K562 (cell line): Measurements from ENCODE around the gene CHST12. TPM values are rescaled to one million over a fixed set of nuclear protein-coding genes. Genes with fewer than 3 reads are reported as not detected.
A peak's percentile ranks its signal among the peaks of the same experiment; 100 is the strongest.

Source experiments
- ATAC-seq: fragments of 200-7000 bp; cut with Tn5 transposase; 3 replicates; pipeline ENCODE4 v1.9.1; 2020; ENCODE audit warnings: moderate library complexity
- BruUV-seq: library from RNA; stranded (reverse); fragments of 400-500 nt; replicated peaks from 2 replicates; lab custom pipeline; 2021; lab: Mats Ljungman, UMichigan
- CTCF ChIA-PET: fragments of 300-600 bp; formaldehyde crosslinking; extraction: SDS; loops from one replicate; lab custom pipeline; 2021; ENCODE audit warnings: low intra/inter-chr PET ratio; lab: Yijun Ruan, JAX
- POLR2A ChIA-PET: fragments of 300-600, 350-650 bp; sonication (Branson Sonifier 250); formaldehyde crosslinking; extraction: SDS; loops from one replicate; lab custom pipeline; 2021; ENCODE audit warnings: antibody characterized with exemption, inconsistent platforms; lab: Yijun Ruan, JAX
- DNase-seq, 4 experiments: peaks; one replicate each; pipeline versions ENCODE4 v3.0.0 to v3.0.0-alpha.2; 2011 to 2018; ENCODE audit warnings: low spot score in 3 of 4, mixed read lengths in 3 of 4; ENCODE audit errors: extremely low read depth in 1 of 4
- FAIRE-seq: peaks from 2 replicates; lab custom pipeline; 2011; peaks lifted over from hg19 to GRCh38; lab: Jason Lieb, UNC
- H2AFZ ChIP-seq: 2 replicates; pipeline ENCODE4 v1.6.0; 2011; ENCODE audit warnings: low read depth, low read length, control low read depth, inconsistent platforms
- H3K27ac ChIP-seq: fragments of 200-600 bp; 3 replicates; pipeline ENCODE4 v1.8.0; 2011; ENCODE audit warnings: low read depth, mild to moderate bottlenecking, control low read depth, inconsistent platforms, low read length, moderate library complexity, mixed read lengths; ENCODE audit errors: extremely low read depth
- H3K27me3 ChIP-seq, 2 experiments: fragments of 300-600 bp in 1 of 2; 2 replicates in 1 of 2; 3 replicates in 1 of 2; pipeline versions ENCODE4 v1.6.0 to v1.8.0; 2011; ENCODE audit warnings: inconsistent platforms in 2 of 2, low read length in 2 of 2, mild to moderate bottlenecking in 1 of 2, mixed read lengths in 1 of 2, moderate library complexity in 1 of 2; ENCODE audit not compliant: control insufficient read depth in 2 of 2, insufficient read depth in 2 of 2
- H3K36me3 ChIP-seq: fragments of 300-600 bp; 3 replicates; pipeline ENCODE4 v1.8.0; 2011; ENCODE audit warnings: mild to moderate bottlenecking, low read length, inconsistent platforms; ENCODE audit not compliant: control insufficient read depth, insufficient read depth
- H3K4me1 ChIP-seq, 2 experiments: fragments of 200-600 bp in 1 of 2; replicated peaks in 1 of 2; 2 replicates in 1 of 2; 3 replicates in 1 of 2; pipeline versions ENCODE4 v1.5.1 to v1.8.0; 2011; ENCODE audit warnings: inconsistent platforms in 2 of 2, low read length in 2 of 2, mild to moderate bottlenecking in 1 of 2, mixed read lengths in 1 of 2, moderate library complexity in 1 of 2; ENCODE audit not compliant: control insufficient read depth in 2 of 2, insufficient read depth in 2 of 2
- H3K4me2 ChIP-seq: 2 replicates; pipeline ENCODE4 v1.6.1; 2011; ENCODE audit warnings: low read length, control low read depth, inconsistent platforms, mixed read lengths; ENCODE audit not compliant: insufficient read depth
- H3K4me3 ChIP-seq: fragments of 200-600 bp; sonication (generic), shearing (Covaris generic); 2 replicates; pipeline ENCODE4 v1.5.1; 2016; ENCODE audit warnings: control low read depth, inconsistent platforms
- H3K79me2 ChIP-seq: fragments of 200-600 bp; 3 replicates; pipeline ENCODE4 v1.8.0; 2011; ENCODE audit warnings: low read length, inconsistent platforms; ENCODE audit not compliant: control insufficient read depth, insufficient read depth
- H3K9ac ChIP-seq, 2 experiments: 2 replicates each; pipeline versions ENCODE4 v1.6.0 to v1.6.1; 2011; ENCODE audit warnings: low read depth in 2 of 2, low read length in 2 of 2, control low read depth in 1 of 2, inconsistent platforms in 1 of 2, mild to moderate bottlenecking in 1 of 2, mixed read lengths in 1 of 2; ENCODE audit not compliant: insufficient read depth in 1 of 2
- H3K9me1 ChIP-seq: one replicate; pipeline ENCODE4 v1.6.0; 2011; ENCODE audit warnings: inconsistent platforms, mild to moderate bottlenecking, low read length, moderate library complexity; ENCODE audit not compliant: control insufficient read depth, insufficient read depth
- H3K9me3 ChIP-seq: replicated peaks from 2 replicates; pipeline ENCODE4 v1.5.1; 2011; ENCODE audit warnings: low read depth, low read length, inconsistent platforms; ENCODE audit not compliant: control insufficient read depth, insufficient read depth
- H4K20me1 ChIP-seq: replicated peaks from 2 replicates; pipeline ENCODE4 v1.6.1; 2011; ENCODE audit warnings: low read length, inconsistent platforms, mixed read lengths; ENCODE audit not compliant: control insufficient read depth, insufficient read depth
- CBFB ChIP-seq: sonication (generic); formaldehyde crosslinking; IDR thresholded peaks from 2 replicates; pipeline ENCODE4 v1.4.0; 2020; ENCODE audit warnings: mild to moderate bottlenecking, missing genetic modification reagents
- CREM ChIP-seq: IDR thresholded peaks from 2 replicates; pipeline ENCODE4 v1.6.1; 2014; ENCODE audit warnings: antibody characterized with exemption, low read depth
- HMGN3 ChIP-seq: IDR thresholded peaks from 2 replicates; pipeline ENCODE4 v1.6.1; 2011; ENCODE audit warnings: borderline replicate concordance, low read depth, mild to moderate bottlenecking, mixed read lengths, low read length; ENCODE audit not compliant: insufficient read length; ENCODE audit errors: extremely low read depth
- IFI16 ChIP-seq: fragments of 250-450 bp; sonication (Bioruptor Pico); IDR thresholded peaks from 2 replicates; pipeline ENCODE4 v2.1.2; 2022; ENCODE audit warnings: mild to moderate bottlenecking, inconsistent platforms
- KLF6 ChIP-seq: fragments of 250-450 bp; sonication (Bioruptor Pico); IDR thresholded peaks from 2 replicates; pipeline ENCODE4 v1.4.0; 2020; ENCODE audit warnings: mild to moderate bottlenecking, moderate library complexity, borderline replicate concordance
- PHTF2 ChIP-seq: fragments of 250-450 bp; sonication (Bioruptor Pico); IDR thresholded peaks from 2 replicates; pipeline ENCODE4 v1.5.0; 2021; ENCODE audit warnings: mild to moderate bottlenecking
- SAFB ChIP-seq: fragments of 200-400 bp; formaldehyde crosslinking; IDR thresholded peaks from 2 replicates; pipeline ENCODE4 v1.6.1; 2017; ENCODE audit warnings: low read depth, low read length, borderline replicate concordance
- ZBTB7A ChIP-seq: IDR thresholded peaks from 2 replicates; pipeline ENCODE4 v1.6.1; 2011; ENCODE audit warnings: low read depth, mild to moderate bottlenecking, low read length, moderate library complexity, borderline replicate concordance; ENCODE audit not compliant: control insufficient read depth
- ZNF282 ChIP-seq: sonication (generic); formaldehyde crosslinking; IDR thresholded peaks from 2 replicates; pipeline ENCODE4 v1.8.1; 2023; ENCODE audit warnings: missing genetic modification reagents
- ZZZ3 ChIP-seq: fragments of 450-650 bp; IDR thresholded peaks from 2 replicates; pipeline ENCODE4 v1.6.1; 2016; ENCODE audit warnings: antibody characterized with exemption, mild to moderate bottlenecking, moderate library complexity
- WGBS: fragments of 100-300 bp; shearing (Covaris generic); methylation state at CpG from one replicate; pipeline ENCODE4 v1.1.6; 2016; ENCODE audit warnings: low coverage, mixed read lengths; ENCODE audit not compliant: insufficient coverage; ENCODE audit errors: missing lambda C conversion rate; 5-methylcytosine and 5-hydroxymethylcytosine counted together
- in situ Hi-C: fragments of 300-500 bp; cut with MboI; formaldehyde crosslinking; loops from 4 replicates; pipeline ENCODE4 v1.15.0; 2018; ENCODE audit warnings: inconsistent platforms, mixed read lengths
- intact Hi-C: fragments of 100-400 bp; cut with micrococcal nuclease; formaldehyde crosslinking; loops from 2 replicates; pipeline ENCODE4 v1.14.2; 2022
- polyA plus RNA-seq, 8 experiments: library from polyadenylated mRNA; depleted of rRNA in 4 of 8; stranded (reverse) in 5 of 8; unstranded in 3 of 8; fragments of >200 nt; fragmentation: Nextera tagmentation in 2 of 8; fragmentation: Illumina TruSeq in 1 of 8; extraction: Ambion mirVana in 2 of 8; extraction: Trizol in 1 of 8; gene quantifications; 2 replicates each; pipeline versions ENCODE4 v1.2.1 to v1.2.3, GENCODE V29; 2011 to 2014; ENCODE audit warnings: inconsistent platforms in 1 of 8, missing spikeins in 1 of 8
- total RNA-seq, 7 experiments: library from RNA; depleted of rRNA in 6 of 7; stranded (reverse); fragments of >200 nt in 6 of 7; fragmentation: Illumina TruSeq in 2 of 7; extraction: Trizol in 2 of 7; gene quantifications; 2 replicates each; pipeline versions ENCODE4 v1.2.1 to v1.2.3, GENCODE V29; 2011 to 2021; ENCODE audit warnings: low replicate concordance in 1 of 7
- TF ChIP-seq, protein P1 (sequence below): fragments of 450-650 bp; IDR thresholded peaks from 2 replicates; pipeline ENCODE4 v1.6.1; 2016; ENCODE audit warnings: borderline replicate concordance
- TF ChIP-seq, protein P2 (sequence below): sonication (generic); formaldehyde crosslinking; IDR thresholded peaks from 2 replicates; pipeline ENCODE4 v1.9.0; 2022; ENCODE audit warnings: mild to moderate bottlenecking, missing genetic modification reagents

CHST12 gene
- total and polyA plus RNA-seq, 9 of the 15 experiments (the other 6 are each of a cell fraction or from before 2014, with no cell fraction given): 0.18 to 19.8 (median 3.6) TPM

- POLR2A ChIA-PET: no interaction called here
- in situ Hi-C loops (no loop called here), intact Hi-C loops (no loop called here)
- TF ChIP-seq HMGN3 (no peak), ZBTB7A (no peak; the same call in 1 of the 2 replicates), ZNF282 (CRISPR knock-in tag) (no peak), CREM (no peak), CBFB (CRISPR knock-in tag) (no peak), SAFB (no peak), KLF6 (no peak), ZZZ3 (no peak), IFI16 (CRISPR knock-in tag) (no peak), PHTF2 (CRISPR knock-in tag) (no peak)
- TF ChIP-seq, protein P1, sequence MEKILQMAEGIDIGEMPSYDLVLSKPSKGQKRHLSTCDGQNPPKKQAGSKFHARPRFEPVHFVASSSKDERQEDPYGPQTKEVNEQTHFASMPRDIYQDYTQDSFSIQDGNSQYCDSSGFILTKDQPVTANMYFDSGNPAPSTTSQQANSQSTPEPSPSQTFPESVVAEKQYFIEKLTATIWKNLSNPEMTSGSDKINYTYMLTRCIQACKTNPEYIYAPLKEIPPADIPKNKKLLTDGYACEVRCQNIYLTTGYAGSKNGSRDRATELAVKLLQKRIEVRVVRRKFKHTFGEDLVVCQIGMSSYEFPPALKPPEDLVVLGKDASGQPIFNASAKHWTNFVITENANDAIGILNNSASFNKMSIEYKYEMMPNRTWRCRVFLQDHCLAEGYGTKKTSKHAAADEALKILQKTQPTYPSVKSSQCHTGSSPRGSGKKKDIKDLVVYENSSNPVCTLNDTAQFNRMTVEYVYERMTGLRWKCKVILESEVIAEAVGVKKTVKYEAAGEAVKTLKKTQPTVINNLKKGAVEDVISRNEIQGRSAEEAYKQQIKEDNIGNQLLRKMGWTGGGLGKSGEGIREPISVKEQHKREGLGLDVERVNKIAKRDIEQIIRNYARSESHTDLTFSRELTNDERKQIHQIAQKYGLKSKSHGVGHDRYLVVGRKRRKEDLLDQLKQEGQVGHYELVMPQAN: no peak
- TF ChIP-seq, protein P2, sequence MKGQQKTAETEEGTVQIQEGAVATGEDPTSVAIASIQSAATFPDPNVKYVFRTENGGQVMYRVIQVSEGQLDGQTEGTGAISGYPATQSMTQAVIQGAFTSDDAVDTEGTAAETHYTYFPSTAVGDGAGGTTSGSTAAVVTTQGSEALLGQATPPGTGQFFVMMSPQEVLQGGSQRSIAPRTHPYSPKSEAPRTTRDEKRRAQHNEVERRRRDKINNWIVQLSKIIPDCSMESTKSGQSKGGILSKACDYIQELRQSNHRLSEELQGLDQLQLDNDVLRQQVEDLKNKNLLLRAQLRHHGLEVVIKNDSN (CRISPR knock-in tag): no peak
These were observed 91.0 kb downstream of the CHST12 start for GRCh38 chr7:2494191-2495130.

More at GRCh38 chr7:2494191-2495130, 91.0 kb downstream of the CHST12 start:
- DNase-seq (no peak), ATAC-seq (no peak), FAIRE-seq (no peak)
- peaks cover 0 to 44% of the 10 kb centered on the region in 2 experiments; a peak in 2 of 5 replicates for H3K4me1 ChIP-seq
- peaks cover 6 to 28% of the 10 kb centered on the region in 2 experiments; a peak in 3 of 5 replicates for H3K27me3 ChIP-seq
- no peaks in the 10 kb centered on the region for H3K79me2 ChIP-seq
- CTCF ChIA-PET: no interaction called here
- H3K4me2 ChIP-seq: no peak overlapping the region
- peak overlapping the region in 1 of 2 experiments; percentile 43; a peak in 1 of 4 replicates for H3K9ac ChIP-seq
- no peaks in the 10 kb centered on the region for H4K20me1 ChIP-seq
- no peaks in the 10 kb centered on the region for H3K9me1 ChIP-seq
- H3K27ac ChIP-seq: no peak overlapping the region
- WGBS: 26% methylated on average over 28 of the region's 32 CpGs
- H3K4me3 ChIP-seq: no peak overlapping the region
- no peaks in the 10 kb centered on the region for H3K9me3 ChIP-seq
- H3K36me3 ChIP-seq: no peaks in the 10 kb centered on the region
- no TSS peak for BruUV-seq
- no peak overlapping the region for H2AFZ ChIP-seq
